LNCaP clone FGC (cell line): Measurements from ENCODE around the gene MEGF6.

Experiments used
- DNase-seq: peaks from one replicate; pipeline ENCODE4 v3.0.0-alpha.2; 2011; ENCODE audit warnings: low read depth
- H3K4me3 ChIP-seq: 2 replicates; pipeline ENCODE4 v1.5.1; 2011; ENCODE audit warnings: mild to moderate bottlenecking, low read depth, low read length, control low read depth
- CTCF ChIP-seq: IDR thresholded peaks from 2 replicates; pipeline ENCODE4 v1.5.1; 2012; ENCODE audit warnings: mild to moderate bottlenecking; ENCODE audit not compliant: control insufficient read depth, insufficient read depth; ENCODE audit errors: extremely low read depth

MEGF6 gene

GRCh38 chr1:3540876-3541275 is 70.4 kb downstream of the MEGF6 start:
- DNase-seq = no peak
- no peak for TF ChIP-seq CTCF
- no peak overlapping the region for H3K4me3 ChIP-seq

- TF ChIP-seq CTCF = no peak
- DNase-seq = no peak
- H3K4me3 ChIP-seq = no peak overlapping the region
These were observed 71.4 kb downstream of the MEGF6 start for GRCh38 chr1:3539707-3540425.

GRCh38 chr1:3537359-3537758 is 73.9 kb downstream of the MEGF6 start:
- no peak overlapping the region for H3K4me3 ChIP-seq
- DNase-seq = no peak
- no peak for TF ChIP-seq CTCF

- no peak overlapping the region for H3K4me3 ChIP-seq
- DNase-seq = no peak
- TF ChIP-seq CTCF = no peak
These were observed 74.7 kb downstream of the MEGF6 start for GRCh38 chr1:3536420-3537195.

GRCh38 chr1:3535732-3536131 is 75.6 kb downstream of the MEGF6 start:
- H3K4me3 ChIP-seq = no peak overlapping the region
- no peak for DNase-seq
- no peak for TF ChIP-seq CTCF

GRCh38 chr1:3534803-3535637 is 76.3 kb downstream of the MEGF6 start:
- no peak overlapping the region for H3K4me3 ChIP-seq
- DNase-seq = no peak
- TF ChIP-seq CTCF = no peak
